ENCODE measurements around the gene SRC.

GRCh38 chr20:37354210-37355195, 8.6 kb downstream of the SRC start:
- TF ChIP-seq CTCF (conservative IDR thresholded peaks at IDR 0.05; ENCODE audit: low read depth, low read length) (no peak), EZH2 (IDR thresholded peaks at IDR 0.05; ENCODE audit: borderline replicate concordance, low read depth, low read length, poor library complexity, severe bottlenecking) (no peak)

Data from A673 (cell line).